H1 (cell line): ENCODE measurements around the gene SLC35D3. TPM values are rescaled to one million over a fixed set of nuclear protein-coding genes. Genes with fewer than 3 reads are reported as not detected.

Experiments
- ATF3 ChIP-seq: IDR thresholded peaks from 2 replicates; pipeline ENCODE4 v1.6.1; 2011; ENCODE audit warnings: low read depth, mild to moderate bottlenecking, low read length; ENCODE audit not compliant: insufficient read depth
- CBX5 ChIP-seq: fragments of 300-800, 300-1000 bp; sonication (generic); IDR thresholded peaks from 2 replicates; pipeline ENCODE4 v1.7.1; 2016; ENCODE audit warnings: antibody characterized with exemption, low read length, low read depth
- CEBPB ChIP-seq: IDR thresholded peaks from 2 replicates; pipeline ENCODE4 v1.6.1; 2012; ENCODE audit warnings: low read depth, low read length
- CREB1 ChIP-seq: IDR thresholded peaks from 2 replicates; pipeline ENCODE4 v1.6.1; 2012; ENCODE audit warnings: inconsistent platforms
- EP300 ChIP-seq, 2 experiments: IDR thresholded peaks; 1 replicate in 1 of 2; 2 replicates in 1 of 2; pipeline ENCODE4 v1.6.1; 2011 to 2012; ENCODE audit warnings: low read depth in 2 of 2, low read length in 2 of 2, mild to moderate bottlenecking in 2 of 2, borderline replicate concordance in 1 of 2, inconsistent platforms in 1 of 2, moderate library complexity in 1 of 2
- EZH2 ChIP-seq: fragments of 200-600 bp; sonication (generic); IDR thresholded peaks from 2 replicates; pipeline ENCODE4 v1.7.1; 2012; ENCODE audit warnings: low read depth, mild to moderate bottlenecking, moderate library complexity, low read length, inconsistent platforms; ENCODE audit not compliant: severe bottlenecking
- GABPA ChIP-seq: IDR thresholded peaks from 2 replicates; pipeline ENCODE4 v1.6.1; 2011; ENCODE audit warnings: mild to moderate bottlenecking, low read length, moderate library complexity, borderline replicate concordance; ENCODE audit not compliant: insufficient read depth
- HDAC6 ChIP-seq: IDR thresholded peaks from one replicate; pipeline ENCODE4 v1.7.1; 2012; ENCODE audit warnings: low read depth, mild to moderate bottlenecking, inconsistent platforms, low read length, moderate library complexity
- JUN ChIP-seq: IDR thresholded peaks from 2 replicates; pipeline ENCODE4 v1.6.1; 2011; ENCODE audit warnings: low read depth, mild to moderate bottlenecking, improper control_type of control experiment, low read length
- KDM4A ChIP-seq: IDR thresholded peaks from one replicate; pipeline ENCODE4 v1.7.1; 2012; ENCODE audit warnings: low read depth, mild to moderate bottlenecking, moderate library complexity, low read length, inconsistent platforms; ENCODE audit not compliant: severe bottlenecking
- KDM5A ChIP-seq: fragments of 200-600 bp; IDR thresholded peaks from 2 replicates; pipeline ENCODE4 v1.7.1; 2012; ENCODE audit warnings: mild to moderate bottlenecking, low read length, inconsistent platforms, mixed read lengths
- MAFK ChIP-seq: IDR thresholded peaks from 2 replicates; pipeline ENCODE4 v1.6.1; 2012; ENCODE audit warnings: low read depth, mild to moderate bottlenecking, improper control_type of control experiment, low read length
- POU5F1 ChIP-seq: IDR thresholded peaks from 2 replicates; pipeline ENCODE4 v1.6.1; 2011; ENCODE audit warnings: low read depth, mild to moderate bottlenecking, low read length, moderate library complexity
- RAD21 ChIP-seq, 2 experiments: IDR thresholded peaks in 1 of 2; conservative IDR thresholded peaks in 1 of 2; 2 replicates each; pipeline ENCODE4 v1.6.1; 2011; ENCODE audit warnings: low read depth in 2 of 2, low read length in 2 of 2, improper control_type of control experiment in 1 of 2, inconsistent platforms in 1 of 2, mild to moderate bottlenecking in 1 of 2, moderate library complexity in 1 of 2
- RBBP5 ChIP-seq: IDR thresholded peaks from 2 replicates; pipeline ENCODE4 v1.7.1; 2012; ENCODE audit warnings: low read depth, mild to moderate bottlenecking, inconsistent platforms, low read length, moderate library complexity, borderline replicate concordance
- SIN3A ChIP-seq, 2 experiments: IDR thresholded peaks in 1 of 2; conservative IDR thresholded peaks in 1 of 2; 2 replicates each; pipeline ENCODE4 v1.6.1; 2011 to 2012; ENCODE audit warnings: low read length in 2 of 2, improper control_type of control experiment in 1 of 2, low read depth in 1 of 2, mild to moderate bottlenecking in 1 of 2
- SP2 ChIP-seq: IDR thresholded peaks from 2 replicates; pipeline ENCODE4 v1.6.1; 2012; ENCODE audit warnings: mild to moderate bottlenecking, low read length, inconsistent platforms
- TAF7 ChIP-seq: optimal IDR thresholded peaks from 2 replicates; pipeline ENCODE3; 2011; ENCODE audit warnings: low read depth, mild to moderate bottlenecking, inconsistent platforms, low read length, moderate library complexity, borderline replicate concordance
- polyA plus RNA-seq, 7 experiments: library from polyadenylated mRNA; depleted of rRNA in 3 of 7; stranded (reverse) in 5 of 7; unstranded in 2 of 7; fragments of >200 nt in 5 of 7; fragments of 200-250 nt in 2 of 7; gene quantifications; 1 replicate in 5 of 7; 2 replicates in 1 of 7; 4 replicates in 1 of 7; pipeline versions ENCODE4 v1.2.1 to v1.2.3, GENCODE V29; 2011 to 2013; ENCODE audit warnings: missing spikeins in 2 of 7, mixed read lengths in 2 of 7
- total RNA-seq: library from RNA; stranded (reverse); fragmentation: NEBNext Ultra II Directional; extraction: Animal tissue kit (Norgen Biotek cat#: 25700); gene quantifications from 2 replicates; pipeline ENCODE4 v1.2.1, GENCODE V29; 2021
- TF ChIP-seq, protein P1 (sequence below), 3 experiments: IDR thresholded peaks; 1 replicate in 2 of 3; 2 replicates in 1 of 3; pipeline versions ENCODE4 v1.5.1 to v1.6.1; 2011; ENCODE audit warnings: low read length in 3 of 3, mild to moderate bottlenecking in 3 of 3, inconsistent platforms in 2 of 3, low read depth in 1 of 3, moderate library complexity in 1 of 3; ENCODE audit not compliant: insufficient read depth in 1 of 3; ENCODE audit errors: control extremely low read depth in 1 of 3

Gene SLC35D3
- total and polyA plus RNA-seq, 2 of the 8 experiments (the other 6 are each of a cell fraction or from before 2014, with no cell fraction given) = 0.27 to 0.39 TPM

- TF ChIP-seq, protein P1, sequence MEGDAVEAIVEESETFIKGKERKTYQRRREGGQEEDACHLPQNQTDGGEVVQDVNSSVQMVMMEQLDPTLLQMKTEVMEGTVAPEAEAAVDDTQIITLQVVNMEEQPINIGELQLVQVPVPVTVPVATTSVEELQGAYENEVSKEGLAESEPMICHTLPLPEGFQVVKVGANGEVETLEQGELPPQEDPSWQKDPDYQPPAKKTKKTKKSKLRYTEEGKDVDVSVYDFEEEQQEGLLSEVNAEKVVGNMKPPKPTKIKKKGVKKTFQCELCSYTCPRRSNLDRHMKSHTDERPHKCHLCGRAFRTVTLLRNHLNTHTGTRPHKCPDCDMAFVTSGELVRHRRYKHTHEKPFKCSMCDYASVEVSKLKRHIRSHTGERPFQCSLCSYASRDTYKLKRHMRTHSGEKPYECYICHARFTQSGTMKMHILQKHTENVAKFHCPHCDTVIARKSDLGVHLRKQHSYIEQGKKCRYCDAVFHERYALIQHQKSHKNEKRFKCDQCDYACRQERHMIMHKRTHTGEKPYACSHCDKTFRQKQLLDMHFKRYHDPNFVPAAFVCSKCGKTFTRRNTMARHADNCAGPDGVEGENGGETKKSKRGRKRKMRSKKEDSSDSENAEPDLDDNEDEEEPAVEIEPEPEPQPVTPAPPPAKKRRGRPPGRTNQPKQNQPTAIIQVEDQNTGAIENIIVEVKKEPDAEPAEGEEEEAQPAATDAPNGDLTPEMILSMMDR (IDR thresholded peaks at IDR 0.05; ENCODE audit: control extremely low read depth in 1 of 3, insufficient read depth in 1 of 3, low read depth in 1 of 3, low read length in 3 of 3) = peak; percentile 32 to 49 (median 32)
- TF ChIP-seq JUN (no peak), CBX5 (no peak), TAF7 (peak; percentile 60), KDM4A (no peak), RAD21 (IDR thresholded peaks at IDR 0.05 in 1 of 2, conservative IDR thresholded peaks at IDR 0.05 in 1 of 2; ENCODE audit: low read depth in 2 of 2, low read length in 2 of 2) (peak; percentile 25 to 48; a peak in 3 of 4 replicates), GABPA (no peak), HDAC6 (no peak), SP2 (no peak), RBBP5 (no peak), CEBPB (no peak), SIN3A (conservative IDR thresholded peaks at IDR 0.05 in 1 of 2, IDR thresholded peaks at IDR 0.05 in 1 of 2; ENCODE audit: low read depth in 1 of 2, low read length in 2 of 2) (no peak), KDM5A (no peak), EZH2 (no peak), MAFK (no peak), EP300 (IDR thresholded peaks at IDR 0.05; ENCODE audit: borderline replicate concordance in 1 of 2, low read depth in 2 of 2, low read length in 2 of 2) (peak in 1 of 2 experiments; percentile 81; a peak in 2 of 3 replicates), POU5F1 (peak; percentile 99), ATF3 (no peak), CREB1 (no peak)
These were observed 34.8 kb downstream of the SLC35D3 start (continued) for GRCh38 chr6:136956590-136957544.
